ENCODE measurements around the gene DNAI2. TPM values are rescaled to one million over a fixed set of nuclear protein-coding genes. Genes with fewer than 3 reads are reported as not detected.

DNAI2 gene
- total RNA-seq, 4 donors from 2014 or later: not detected

- Histone ChIP-seq H3K9me3 (no peaks in the 10 kb centered on the region), H3K4me1 (peaks cover 13 to 19% of the 10 kb centered on the region in 2 donors), H3K36me3 (peaks cover 0 to 11% of the 10 kb centered on the region in 2 donors), H3K27me3 (no peaks in the 10 kb centered on the region), H3K4me3 (no peak overlapping the region), H3K27ac (no peak overlapping the region)
- DNase-seq: no peak
- TF ChIP-seq CTCF (IDR thresholded peaks at IDR 0.05 in 4 of 5, conservative IDR thresholded peaks at IDR 0.05 in 1 of 5): no peak
- TF ChIP-seq POLR2A (IDR thresholded peaks at IDR 0.05): no peak
- ATAC-seq: no peak
- in situ Hi-C loops (cut with MboI; ENCODE audit: low sequenced_read_pairs in 4 of 4) (no loop called here), intact Hi-C loops (cut with DNase I; ENCODE audit: low total_unique reads) (no loop called here)
Measured at GRCh38 chr17:74240618-74241205, 33.3 kb upstream of the DNAI2 start.

GRCh38 chr17:74241431-74241830, 32.6 kb upstream of the DNAI2 start:
- TF ChIP-seq CTCF (IDR thresholded peaks at IDR 0.05 in 4 of 5, conservative IDR thresholded peaks at IDR 0.05 in 1 of 5) (no peak), POLR2A (IDR thresholded peaks at IDR 0.05) (no peak)
- intact Hi-C loops (cut with DNase I; ENCODE audit: low total_unique reads) (no loop called here), in situ Hi-C loops (cut with MboI; ENCODE audit: low sequenced_read_pairs in 4 of 4) (no loop called here)
- peaks cover 13 to 19% of the 10 kb centered on the region in 2 donors for H3K4me1 ChIP-seq
- peaks cover 0 to 11% of the 10 kb centered on the region in 2 donors for H3K36me3 ChIP-seq
- peak overlapping the region in 2 of 4 donors; percentile 1 to 11 for H3K27ac ChIP-seq
- H3K9me3 ChIP-seq: no peaks in the 10 kb centered on the region
- H3K4me3 ChIP-seq: no peak overlapping the region
- H3K27me3 ChIP-seq: no peaks in the 10 kb centered on the region
- ATAC-seq: no peak
- peak in 1 of 2 donors; percentile 36 for DNase-seq

DNA sequence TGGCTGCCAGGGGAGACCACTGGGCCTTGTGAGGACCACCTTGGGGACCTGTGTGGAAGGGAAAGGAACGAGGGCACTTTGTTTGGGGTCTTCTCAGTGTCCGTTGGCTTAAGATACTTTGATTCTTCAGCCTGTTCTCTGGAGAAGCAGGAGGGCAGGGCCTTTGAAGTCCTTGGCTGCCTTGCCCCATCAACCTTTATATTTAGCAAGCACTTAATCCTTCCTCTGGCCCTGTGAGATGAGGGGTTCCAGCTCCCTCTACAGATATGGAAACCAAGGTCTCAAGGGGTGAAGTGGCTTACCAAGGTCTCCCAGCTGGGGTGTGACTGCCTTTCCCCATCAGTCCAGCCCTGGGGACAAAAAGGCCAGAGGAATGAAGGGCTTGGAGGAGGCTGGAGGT, 32.2 kb upstream of the DNAI2 start:
- peaks cover 13 to 19% of the 10 kb centered on the region in 2 donors for H3K4me1 ChIP-seq
- H3K27ac ChIP-seq: peak overlapping the region in 2 of 4 donors; percentile 1 to 11
- no peak for DNase-seq
- no peaks in the 10 kb centered on the region for H3K27me3 ChIP-seq
- H3K4me3 ChIP-seq: no peak overlapping the region
- TF ChIP-seq POLR2A (IDR thresholded peaks at IDR 0.05) (no peak), CTCF (IDR thresholded peaks at IDR 0.05 in 4 of 5, conservative IDR thresholded peaks at IDR 0.05 in 1 of 5) (no peak)
- intact Hi-C loops (cut with DNase I; ENCODE audit: low total_unique reads): no loop called here
- no peak for ATAC-seq
- no peaks in the 10 kb centered on the region for H3K9me3 ChIP-seq
- in situ Hi-C loops (cut with MboI; ENCODE audit: low sequenced_read_pairs in 4 of 4): no loop called here
- H3K36me3 ChIP-seq: peaks cover 0 to 11% of the 10 kb centered on the region in 2 donors

GRCh38 chr17:74243013-74243755, 30.9 kb upstream of the DNAI2 start:
- Histone ChIP-seq H3K4me1 (peaks cover 13 to 19% of the 10 kb centered on the region in 2 donors), H3K4me3 (no peak overlapping the region), H3K9me3 (no peaks in the 10 kb centered on the region), H3K27ac (peak overlapping the region in 2 of 4 donors; percentile 18 to 20), H3K36me3 (peaks cover 0 to under 1% of the 10 kb centered on the region in 2 donors), H3K27me3 (no peaks in the 10 kb centered on the region)
- intact Hi-C loops (cut with DNase I; ENCODE audit: low total_unique reads): no loop called here
- ATAC-seq (peak; percentile 77 to 88), DNase-seq (peak; percentile 54 to 82)
- in situ Hi-C loops (cut with MboI; ENCODE audit: low sequenced_read_pairs in 4 of 4): no loop called here
- TF ChIP-seq POLR2A (IDR thresholded peaks at IDR 0.05): no peak
- no peak for TF ChIP-seq CTCF (IDR thresholded peaks at IDR 0.05 in 4 of 5, conservative IDR thresholded peaks at IDR 0.05 in 1 of 5)
